ENCODE measurements around the gene SOWAHB. TPM values are rescaled to one million over a fixed set of nuclear protein-coding genes. Genes with fewer than 3 reads are reported as not detected.

Gene SOWAHB
- total and polyA plus RNA-seq, 2 donors (not counting 1 experiment from before 2014, with no cell fraction given), result not detected

DNA sequence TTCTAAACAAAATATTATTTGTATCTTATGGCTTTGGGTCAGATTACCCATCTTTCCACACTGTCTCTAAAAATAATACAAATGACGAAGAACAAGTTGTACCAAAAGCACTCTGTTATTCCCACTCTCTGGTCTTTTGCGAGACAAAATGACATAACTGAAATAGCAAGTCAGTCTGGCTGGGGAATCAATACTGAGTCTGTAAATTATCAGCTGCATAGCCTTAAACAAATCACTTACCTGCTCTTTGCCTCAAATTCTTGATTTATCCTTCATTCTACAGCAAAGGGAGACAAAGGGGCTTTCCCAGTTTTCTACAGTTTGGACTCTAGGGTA, 40.9 kb downstream of the SOWAHB start:
- POLR2A ChIA-PET, result no interaction called here
- no peak overlapping the region for H3K4me3 ChIP-seq (ENCODE audit: control extremely low read depth in 1 of 5, extremely low read depth in 1 of 5, insufficient read depth in 1 of 5, low read depth in 2 of 5, low read length in 4 of 5)
- H3K27ac ChIP-seq (ENCODE audit: low read length in 2 of 2), result no peak overlapping the region
- no peaks in the 10 kb centered on the region for H3K36me3 ChIP-seq (replicated peaks in 1 of 2; ENCODE audit: control extremely low read depth in 1 of 2, control insufficient read depth in 1 of 2, extremely low read depth in 1 of 2, insufficient read depth in 2 of 2, low read length in 1 of 2)
- Mint-ChIP-seq H3K4me1 (no peaks in the 10 kb centered on the region), H3K27me3 (peaks cover 19% of the 10 kb centered on the region), H3K9me3 (ENCODE audit: insufficient read depth) (no peaks in the 10 kb centered on the region), H3K27ac (no peak overlapping the region), H3K4me3 (no peak overlapping the region)
- no peaks in the 10 kb centered on the region for H3K4me1 ChIP-seq (ENCODE audit: control insufficient read depth in 2 of 2, insufficient read depth in 2 of 2, low read length in 2 of 2)
- WGBS (ENCODE audit: insufficient coverage), result no CpG with 5 or more reads among the region's 2 CpGs
- TF ChIP-seq, protein P1, sequence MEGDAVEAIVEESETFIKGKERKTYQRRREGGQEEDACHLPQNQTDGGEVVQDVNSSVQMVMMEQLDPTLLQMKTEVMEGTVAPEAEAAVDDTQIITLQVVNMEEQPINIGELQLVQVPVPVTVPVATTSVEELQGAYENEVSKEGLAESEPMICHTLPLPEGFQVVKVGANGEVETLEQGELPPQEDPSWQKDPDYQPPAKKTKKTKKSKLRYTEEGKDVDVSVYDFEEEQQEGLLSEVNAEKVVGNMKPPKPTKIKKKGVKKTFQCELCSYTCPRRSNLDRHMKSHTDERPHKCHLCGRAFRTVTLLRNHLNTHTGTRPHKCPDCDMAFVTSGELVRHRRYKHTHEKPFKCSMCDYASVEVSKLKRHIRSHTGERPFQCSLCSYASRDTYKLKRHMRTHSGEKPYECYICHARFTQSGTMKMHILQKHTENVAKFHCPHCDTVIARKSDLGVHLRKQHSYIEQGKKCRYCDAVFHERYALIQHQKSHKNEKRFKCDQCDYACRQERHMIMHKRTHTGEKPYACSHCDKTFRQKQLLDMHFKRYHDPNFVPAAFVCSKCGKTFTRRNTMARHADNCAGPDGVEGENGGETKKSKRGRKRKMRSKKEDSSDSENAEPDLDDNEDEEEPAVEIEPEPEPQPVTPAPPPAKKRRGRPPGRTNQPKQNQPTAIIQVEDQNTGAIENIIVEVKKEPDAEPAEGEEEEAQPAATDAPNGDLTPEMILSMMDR (IDR thresholded peaks at IDR 0.05), result no peak
- TF ChIP-seq EZH2 (IDR thresholded peaks at IDR 0.05; ENCODE audit: borderline replicate concordance, insufficient read depth, low read depth, low read length, poor library complexity, severe bottlenecking), result no peak
- H3K27me3 ChIP-seq (replicated peaks in 1 of 4; ENCODE audit: control extremely low read depth in 1 of 4, control insufficient read depth in 3 of 4, insufficient read depth in 4 of 4, low read length in 3 of 4), result peaks cover 0 to 3% (median 2%) of the 10 kb centered on the region in 4 experiments
- no peak overlapping the region for H3K9ac ChIP-seq (ENCODE audit: low read length)
- H4K20me1 ChIP-seq (ENCODE audit: control insufficient read depth, insufficient read depth, low read length, poor library complexity, severe bottlenecking), result no peaks in the 10 kb centered on the region
- no peaks in the 10 kb centered on the region for H3K79me2 ChIP-seq (ENCODE audit: control insufficient read depth, insufficient read depth, low read length)
- H3K9me3 ChIP-seq (ENCODE audit: control extremely low read depth in 1 of 3, control insufficient read depth in 2 of 3, insufficient read depth in 1 of 3, low read length in 2 of 3), result no peaks in the 10 kb centered on the region
- intact Hi-C loops (cut with micrococcal nuclease), result no loop called here
- no peak overlapping the region for H3K4me2 ChIP-seq (replicated peaks; ENCODE audit: low read depth, low read length, poor library complexity, severe bottlenecking)
- CTCF ChIA-PET, result no interaction called here
- ATAC-seq (ENCODE audit: low read depth), result no peak
- DNase-seq, result no peak
- H2AFZ ChIP-seq (ENCODE audit: insufficient read depth, low read depth, low read length, poor library complexity, severe bottlenecking), result no peak overlapping the region

GRCh38 chr4:76856243-76857073, 41.5 kb downstream of the SOWAHB start:
- H3K36me3 ChIP-seq (replicated peaks in 1 of 2; ENCODE audit: control extremely low read depth in 1 of 2, control insufficient read depth in 1 of 2, extremely low read depth in 1 of 2, insufficient read depth in 2 of 2, low read length in 1 of 2), result no peaks in the 10 kb centered on the region
- 55% methylated on average over 1 of the region's 4 CpGs for WGBS (ENCODE audit: insufficient coverage)
- no peaks in the 10 kb centered on the region for H4K20me1 ChIP-seq (ENCODE audit: control insufficient read depth, insufficient read depth, low read length, poor library complexity, severe bottlenecking)
- ChIA-PET CTCF (no interaction called here), POLR2A (no interaction called here)
- Mint-ChIP-seq H3K27me3 (peaks cover 19% of the 10 kb centered on the region), H3K4me1 (no peaks in the 10 kb centered on the region), H3K27ac (no peak overlapping the region), H3K4me3 (no peak overlapping the region), H3K9me3 (ENCODE audit: insufficient read depth) (no peaks in the 10 kb centered on the region)
- no peak overlapping the region for H2AFZ ChIP-seq (ENCODE audit: insufficient read depth, low read depth, low read length, poor library complexity, severe bottlenecking)
- DNase-seq (no peak), ATAC-seq (ENCODE audit: low read depth) (no peak)
- H3K4me2 ChIP-seq (replicated peaks; ENCODE audit: low read depth, low read length, poor library complexity, severe bottlenecking), result no peak overlapping the region
- no peak overlapping the region for H3K9ac ChIP-seq (ENCODE audit: low read length)
- H3K79me2 ChIP-seq (ENCODE audit: control insufficient read depth, insufficient read depth, low read length), result no peaks in the 10 kb centered on the region
- no peaks in the 10 kb centered on the region for H3K4me1 ChIP-seq (ENCODE audit: control insufficient read depth in 2 of 2, insufficient read depth in 2 of 2, low read length in 2 of 2)
- H3K27me3 ChIP-seq (replicated peaks in 1 of 4; ENCODE audit: control extremely low read depth in 1 of 4, control insufficient read depth in 3 of 4, insufficient read depth in 4 of 4, low read length in 3 of 4), result peaks cover 0 to 5% (median 2%) of the 10 kb centered on the region in 4 experiments
- no peak for TF ChIP-seq EZH2 (IDR thresholded peaks at IDR 0.05; ENCODE audit: borderline replicate concordance, insufficient read depth, low read depth, low read length, poor library complexity, severe bottlenecking)
- TF ChIP-seq, protein P1 (IDR thresholded peaks at IDR 0.05), result no peak
- H3K27ac ChIP-seq (ENCODE audit: low read length in 2 of 2), result no peak overlapping the region
- H3K9me3 ChIP-seq (ENCODE audit: control extremely low read depth in 1 of 3, control insufficient read depth in 2 of 3, insufficient read depth in 1 of 3, low read length in 2 of 3), result no peaks in the 10 kb centered on the region
- H3K4me3 ChIP-seq (ENCODE audit: control extremely low read depth in 1 of 5, extremely low read depth in 1 of 5, insufficient read depth in 1 of 5, low read depth in 2 of 5, low read length in 4 of 5), result no peak overlapping the region
- intact Hi-C loops (cut with micrococcal nuclease), result no loop called here

All from B cell (primary cell).